ENCODE results near the gene FAM168A.

- TF ChIP-seq CTCF (IDR thresholded peaks at IDR 0.05; ENCODE audit: low read depth, low read length) (no peak), EZH2phosphoT487 (IDR thresholded peaks at IDR 0.05; ENCODE audit: low read depth) (no peak)
These were observed 213.8 kb downstream of the FAM168A start for GRCh38 chr11:73384125-73384441.

Data from OCI-LY3 (cell line).